Spleen (tissue), 7 donors: ENCODE results near the gene HOXA6.

Source experiments
- CTCF ChIP-seq, 11 experiments: fragments of 200-600 bp in 7 of 11; fragments of 450-650 bp in 4 of 11; sonication (generic) in 4 of 11; IDR thresholded peaks in 8 of 11; conservative IDR thresholded peaks in 3 of 11; 1 replicate in 7 of 11; 2 replicates in 4 of 11; pipeline versions ENCODE4 v1.4.0 to v1.8.0; 2016 to 2021; ENCODE audit warnings: antibody characterized with exemption in 11 of 11, inconsistent platforms in 4 of 11, mild to moderate bottlenecking in 1 of 11
- POLR2AphosphoS5 ChIP-seq, 3 donors: sonication (generic); formaldehyde crosslinking; IDR thresholded peaks; one replicate each; pipeline ENCODE4 v1.5.1; 2017; ENCODE audit warnings: antibody characterized with exemption in 3 of 3
- donor health status: DM: no; HTN: no; CAD: no; lungs with moderate emphysema.
- donor health status: DM: no; HTN: no; CAD: no.
- donor health status: DM: no; HTN: no; CAD: no.

GRCh38 chr7:27182285-27182841 is 34.8 kb upstream of the HOXA6 start:
- TF ChIP-seq CTCF (IDR thresholded peaks at IDR 0.05 in 8 of 11, conservative IDR thresholded peaks at IDR 0.05 in 3 of 11) (no peak), POLR2AphosphoS5 (IDR thresholded peaks at IDR 0.05) (no peak)
